Gastroesophageal sphincter (tissue), 4 donors: ENCODE measurements around the gene ACTN1. TPM values are rescaled to one million over a fixed set of nuclear protein-coding genes. Genes with fewer than 3 reads are reported as not detected.

Experiments used
- ATAC-seq: fragments of 150-250 bp; one replicate; pipeline ENCODE4 v1.9.1; 2016; ENCODE audit warnings: mild to moderate bottlenecking, moderate library complexity
- H3K27ac ChIP-seq, 4 donors: fragments of 200-600 bp; sonication (generic) in 3 of 4; 1 replicate in 3 of 4; 2 replicates in 1 of 4; pipeline ENCODE4 v1.5.1; 2016 to 2019
- H3K27me3 ChIP-seq: fragments of 200-600 bp; sonication (generic); one replicate; pipeline ENCODE4 v1.5.1; 2019
- H3K36me3 ChIP-seq, 2 donors: fragments of 200-600 bp; sonication (generic); one replicate each; pipeline ENCODE4 v1.5.1; 2019; ENCODE audit warnings: control low read depth in 1 of 2
- H3K4me1 ChIP-seq, 3 donors: fragments of 200-600 bp; sonication (generic); 1 replicate in 2 of 3; 2 replicates in 1 of 3; pipeline ENCODE4 v1.5.1; 2016 to 2019; ENCODE audit warnings: control low read depth in 2 of 3
- H3K4me3 ChIP-seq, 2 donors: fragments of 200-600 bp; sonication (generic); one replicate each; pipeline ENCODE4 v1.5.1; 2019; ENCODE audit warnings: mild to moderate bottlenecking in 1 of 2, moderate library complexity in 1 of 2
- H3K9me3 ChIP-seq, 3 donors: fragments of 200-600 bp; sonication (generic); one replicate each; pipeline ENCODE4 v1.5.1; 2017 to 2019; ENCODE audit warnings: control low read depth in 2 of 3
- EP300 ChIP-seq: sonication (generic); formaldehyde crosslinking; IDR thresholded peaks from one replicate; pipeline ENCODE4 v1.6.1; 2017; ENCODE audit warnings: antibody characterized with exemption, mild to moderate bottlenecking
- POLR2A ChIP-seq, 2 donors: fragments of 450-650 bp; IDR thresholded peaks; one replicate each; pipeline ENCODE4 v1.6.1; 2017; ENCODE audit warnings: antibody characterized with exemption in 2 of 2, mild to moderate bottlenecking in 2 of 2, moderate library complexity in 1 of 2
- POLR2AphosphoS5 ChIP-seq: sonication (generic); formaldehyde crosslinking; IDR thresholded peaks from one replicate; pipeline ENCODE4 v1.6.1; 2017; ENCODE audit warnings: antibody characterized with exemption
- WGBS, 2 donors: methylation state at CpG; one replicate each; pipeline ENCODE4 v1.1.5; 2018; ENCODE audit warnings: low coverage in 1 of 2; 5-methylcytosine and 5-hydroxymethylcytosine counted together
- total RNA-seq, 4 donors: library from RNA; depleted of rRNA; stranded (reverse); fragments of >200 nt; gene quantifications; one replicate each; pipeline ENCODE4 v1.1.0, GENCODE V29; 2016
- TF ChIP-seq, protein P1 (sequence below), 4 experiments: fragments of 200-600 bp in 2 of 4; fragments of 450-650 bp in 2 of 4; sonication (generic) in 1 of 4; IDR thresholded peaks; one replicate each; pipeline ENCODE4 v1.5.1; 2017 to 2019; ENCODE audit warnings: antibody characterized with exemption in 4 of 4, mild to moderate bottlenecking in 2 of 4, moderate library complexity in 2 of 4

Gene ACTN1
- total RNA-seq, 4 donors from 2014 or later = 776 to 1,910 (median 969) TPM

DNA sequence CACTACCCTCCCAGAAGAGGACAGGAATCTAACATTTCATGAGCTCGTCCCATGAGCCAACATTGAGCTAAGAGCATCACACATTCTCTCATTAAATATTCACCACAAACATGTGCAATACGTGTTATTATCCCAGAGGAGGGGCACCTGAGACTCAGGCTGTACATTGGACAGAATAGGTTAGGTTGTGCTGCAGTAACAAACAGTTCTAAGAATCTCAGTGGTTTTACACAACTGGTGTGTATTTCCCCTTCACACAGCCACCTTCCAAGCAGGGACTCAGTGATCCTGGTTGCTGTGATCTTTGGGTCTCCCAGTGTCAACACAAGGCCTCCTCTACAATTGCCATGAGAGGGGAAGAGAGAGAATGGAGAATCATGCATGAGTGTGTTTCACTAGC, 15.0 kb upstream of the ACTN1 start:
- Histone ChIP-seq H3K4me1 (no peaks in the 10 kb centered on the region), H3K36me3 (no peaks in the 10 kb centered on the region), H3K27ac (no peak overlapping the region), H3K9me3 (no peaks in the 10 kb centered on the region), H3K4me3 (no peak overlapping the region), H3K27me3 (no peaks in the 10 kb centered on the region)
- WGBS, 2 donors = 95 to 100% methylated on average over 2 of the region's 2 CpGs
- TF ChIP-seq POLR2A (IDR thresholded peaks at IDR 0.05) = no peak
- TF ChIP-seq EP300 = no peak
- TF ChIP-seq, protein P1, sequence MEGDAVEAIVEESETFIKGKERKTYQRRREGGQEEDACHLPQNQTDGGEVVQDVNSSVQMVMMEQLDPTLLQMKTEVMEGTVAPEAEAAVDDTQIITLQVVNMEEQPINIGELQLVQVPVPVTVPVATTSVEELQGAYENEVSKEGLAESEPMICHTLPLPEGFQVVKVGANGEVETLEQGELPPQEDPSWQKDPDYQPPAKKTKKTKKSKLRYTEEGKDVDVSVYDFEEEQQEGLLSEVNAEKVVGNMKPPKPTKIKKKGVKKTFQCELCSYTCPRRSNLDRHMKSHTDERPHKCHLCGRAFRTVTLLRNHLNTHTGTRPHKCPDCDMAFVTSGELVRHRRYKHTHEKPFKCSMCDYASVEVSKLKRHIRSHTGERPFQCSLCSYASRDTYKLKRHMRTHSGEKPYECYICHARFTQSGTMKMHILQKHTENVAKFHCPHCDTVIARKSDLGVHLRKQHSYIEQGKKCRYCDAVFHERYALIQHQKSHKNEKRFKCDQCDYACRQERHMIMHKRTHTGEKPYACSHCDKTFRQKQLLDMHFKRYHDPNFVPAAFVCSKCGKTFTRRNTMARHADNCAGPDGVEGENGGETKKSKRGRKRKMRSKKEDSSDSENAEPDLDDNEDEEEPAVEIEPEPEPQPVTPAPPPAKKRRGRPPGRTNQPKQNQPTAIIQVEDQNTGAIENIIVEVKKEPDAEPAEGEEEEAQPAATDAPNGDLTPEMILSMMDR (IDR thresholded peaks at IDR 0.05) = no peak
- TF ChIP-seq POLR2AphosphoS5 = no peak
- no peak for ATAC-seq

DNA sequence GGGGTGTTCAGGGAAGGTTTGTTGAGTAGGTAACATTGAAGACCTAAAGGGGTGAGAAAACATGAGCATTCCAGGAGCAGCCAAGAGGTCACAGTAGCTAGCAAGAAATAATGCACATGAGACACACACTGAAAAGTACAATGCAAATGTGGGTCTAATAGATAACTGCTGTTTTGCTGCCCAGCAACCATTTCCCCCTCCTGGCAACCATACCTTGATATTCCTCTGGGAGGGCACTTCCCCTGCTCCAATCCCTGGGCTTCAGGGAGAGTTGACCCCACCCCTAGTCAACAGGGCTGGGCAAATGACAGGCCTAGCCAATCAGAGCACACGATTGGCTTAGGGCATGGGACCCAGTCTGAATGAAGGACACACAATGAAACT, 8.5 kb upstream of the ACTN1 start:
- no peak overlapping the region for H3K27ac ChIP-seq
- H3K9me3 ChIP-seq = no peaks in the 10 kb centered on the region
- H3K4me3 ChIP-seq = no peak overlapping the region
- 57 to 83% methylated on average over 1 of the region's 1 CpG for WGBS, 2 donors
- no peak for TF ChIP-seq POLR2AphosphoS5
- TF ChIP-seq EP300 = no peak
- TF ChIP-seq POLR2A (IDR thresholded peaks at IDR 0.05) = no peak
- TF ChIP-seq, protein P1 (IDR thresholded peaks at IDR 0.05) = no peak
- peaks cover 0 to 6% (median 0%) of the 10 kb centered on the region in 3 donors for H3K4me1 ChIP-seq
- no peaks in the 10 kb centered on the region for H3K27me3 ChIP-seq
- ATAC-seq = no peak
- H3K36me3 ChIP-seq = no peaks in the 10 kb centered on the region

DNA sequence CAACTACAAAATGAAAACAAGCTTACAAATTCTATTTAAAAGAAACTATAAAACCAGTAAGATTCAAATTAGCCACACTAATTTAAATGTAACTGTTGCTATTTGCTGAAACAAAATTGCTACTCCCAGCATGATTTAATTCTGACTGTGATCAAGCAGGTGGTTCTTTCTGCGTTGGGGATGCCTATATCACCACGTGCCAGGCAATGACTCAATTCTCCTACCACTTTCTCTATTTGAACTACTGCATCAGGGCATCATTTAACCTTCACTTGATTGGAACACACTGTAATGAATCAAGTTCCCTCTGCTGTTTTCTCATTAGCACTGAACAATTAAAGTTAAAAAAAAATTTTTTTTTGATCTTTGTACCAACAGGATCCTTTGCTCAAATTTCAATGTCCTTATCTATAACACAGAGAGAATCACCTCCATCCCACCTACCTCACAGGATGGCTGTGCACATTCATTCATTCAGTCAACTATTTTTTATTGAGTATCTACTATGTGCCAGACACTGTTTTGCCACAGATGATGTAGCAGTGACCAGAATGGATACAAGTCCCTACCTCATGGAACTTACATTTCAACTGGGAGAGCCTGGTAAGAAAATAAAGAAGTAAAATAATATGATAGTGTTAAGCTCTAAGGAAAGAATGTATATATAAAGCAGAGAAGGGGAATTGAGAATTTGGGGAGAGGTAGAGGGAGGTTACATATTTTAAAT, 8.0 kb upstream of the ACTN1 start:
- no peaks in the 10 kb centered on the region for H3K36me3 ChIP-seq
- H3K4me3 ChIP-seq = no peak overlapping the region
- H3K27me3 ChIP-seq = no peaks in the 10 kb centered on the region
- no peak overlapping the region for H3K27ac ChIP-seq
- WGBS, 2 donors = 58 to 73% methylated on average over 2 of the region's 2 CpGs
- TF ChIP-seq EP300 (no peak), POLR2AphosphoS5 (no peak), POLR2A (IDR thresholded peaks at IDR 0.05) (no peak)
- TF ChIP-seq, protein P1 (IDR thresholded peaks at IDR 0.05) = no peak
- no peaks in the 10 kb centered on the region for H3K9me3 ChIP-seq
- no peak for ATAC-seq
- peaks cover 0 to 12% (median 0%) of the 10 kb centered on the region in 3 donors for H3K4me1 ChIP-seq

DNA sequence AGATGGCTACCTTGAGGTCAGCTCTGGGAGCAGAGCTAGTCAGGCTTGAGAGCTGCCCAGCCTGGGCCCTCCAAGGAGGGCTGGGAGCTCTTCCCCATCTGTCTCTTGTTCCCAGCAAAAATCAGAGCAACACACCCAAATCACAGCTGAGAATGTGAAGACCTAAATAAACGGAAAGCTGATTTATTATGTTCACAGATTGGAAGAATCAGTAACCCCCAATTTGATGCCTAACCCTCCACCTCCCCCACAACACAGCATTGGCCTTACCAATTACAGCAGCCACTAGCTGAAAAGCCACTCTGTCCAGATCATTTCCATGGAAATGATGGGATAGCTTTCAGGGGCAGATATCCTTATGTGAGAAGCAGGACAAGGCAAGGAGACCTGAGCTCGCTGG, 7.1 kb upstream of the ACTN1 start:
- Histone ChIP-seq H3K9me3 (no peaks in the 10 kb centered on the region), H3K4me1 (peaks cover 0 to 21% (median 0%) of the 10 kb centered on the region in 3 donors), H3K36me3 (no peaks in the 10 kb centered on the region), H3K4me3 (no peak overlapping the region), H3K27ac (no peak overlapping the region), H3K27me3 (no peaks in the 10 kb centered on the region)
- 66 to 90% methylated on average over 2 of the region's 2 CpGs for WGBS, 2 donors
- no peak for ATAC-seq
- TF ChIP-seq EP300 (no peak), POLR2A (IDR thresholded peaks at IDR 0.05) (no peak), POLR2AphosphoS5 (no peak)
- TF ChIP-seq, protein P1 (IDR thresholded peaks at IDR 0.05) = no peak

DNA sequence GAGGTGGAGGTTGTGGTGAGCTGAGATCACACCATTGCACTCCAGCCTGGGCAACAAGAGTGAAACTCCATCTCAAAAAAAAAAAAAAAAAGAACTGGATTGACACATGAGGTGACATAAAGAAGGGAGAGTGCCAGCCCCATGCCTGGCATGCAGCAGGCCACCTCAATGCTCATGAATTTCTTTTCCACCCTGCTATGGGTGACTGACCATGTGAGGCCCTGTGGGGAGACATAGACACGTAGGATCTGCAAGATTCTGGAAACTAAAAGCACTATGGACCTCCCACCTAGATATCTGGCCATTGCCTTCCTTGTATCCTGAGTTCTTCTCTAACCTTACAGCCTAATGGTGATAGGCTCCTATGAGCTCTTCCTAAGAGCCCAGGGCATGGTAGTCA, 5.6 kb upstream of the ACTN1 start:
- H3K27me3 ChIP-seq = no peaks in the 10 kb centered on the region
- H3K9me3 ChIP-seq = no peaks in the 10 kb centered on the region
- H3K36me3 ChIP-seq = no peaks in the 10 kb centered on the region
- H3K4me1 ChIP-seq = peaks cover 0 to 35% (median 0%) of the 10 kb centered on the region in 3 donors
- no peak overlapping the region for H3K27ac ChIP-seq
- 92% methylated on average over 1 of the region's 1 CpG; no CpG with 5 or more reads in 1 of the 2 donors for WGBS, 2 donors
- ATAC-seq = no peak
- TF ChIP-seq EP300 = no peak
- H3K4me3 ChIP-seq = no peak overlapping the region
